Measurements from ENCODE around the gene COL4A3. TPM values are rescaled to one million over a fixed set of nuclear protein-coding genes. Genes with fewer than 3 reads are reported as not detected.
"Not testable (repeated sequence)": the region's sequence is repeated elsewhere in the genome, so short reads cannot be mapped to it uniquely, and the experiment has no call there.

COL4A3 gene
- total RNA-seq, 1 donor from 2014 or later, result not detected

- no peak for DNase-seq (ENCODE audit: low read depth in 2 of 2)
These were observed 42.0 kb downstream of the COL4A3 start for GRCh38 chr2:227206406-227206805.

GRCh38 chr2:227207573-227207972 is 43.1 kb downstream of the COL4A3 start:
- DNase-seq (ENCODE audit: low read depth in 2 of 2), result no peak

- no peak for DNase-seq (ENCODE audit: low read depth in 2 of 2)
These were observed 50.2 kb downstream of the COL4A3 start for GRCh38 chr2:227214622-227215041.

GRCh38 chr2:227219312-227220105 is 55.1 kb downstream of the COL4A3 start:
- DNase-seq (ENCODE audit: low read depth in 2 of 2), result no peak

- no peak for DNase-seq (ENCODE audit: low read depth in 2 of 2)
These were observed 56.7 kb downstream of the COL4A3 start for GRCh38 chr2:227221120-227221519.

- no peak for DNase-seq (ENCODE audit: low read depth in 2 of 2)
These were observed 57.9 kb downstream of the COL4A3 start for GRCh38 chr2:227222292-227222691.

GRCh38 chr2:227225641-227226040 is 61.2 kb downstream of the COL4A3 start:
- not testable (repeated sequence) for DNase-seq (ENCODE audit: low read depth in 2 of 2)

GRCh38 chr2:227228061-227228667 is 63.7 kb downstream of the COL4A3 start:
- DNase-seq (ENCODE audit: low read depth in 2 of 2), result no peak

GRCh38 chr2:227230151-227230550 is 65.7 kb downstream of the COL4A3 start:
- DNase-seq (ENCODE audit: low read depth in 2 of 2), result no peak

- DNase-seq (ENCODE audit: low read depth in 2 of 2), result no peak
These were observed 70.0 kb downstream of the COL4A3 start for GRCh38 chr2:227234429-227234828.

- no peak for DNase-seq (ENCODE audit: low read depth in 2 of 2)
These were observed 73.4 kb downstream of the COL4A3 start for GRCh38 chr2:227237786-227238185.

- peak; percentile 36 to 60 for DNase-seq (ENCODE audit: low read depth in 2 of 2)
These were observed 74.1 kb downstream of the COL4A3 start for GRCh38 chr2:227238238-227239237.

- DNase-seq (ENCODE audit: low read depth in 2 of 2), result no peak
These were observed 76.6 kb downstream of the COL4A3 start for GRCh38 chr2:227241005-227241404.

- no peak for DNase-seq (ENCODE audit: low read depth in 2 of 2)
These were observed 84.5 kb downstream of the COL4A3 start for GRCh38 chr2:227248876-227249275.

GRCh38 chr2:227252831-227253230 is 88.4 kb downstream of the COL4A3 start:
- no peak for DNase-seq (ENCODE audit: low read depth in 2 of 2)

- DNase-seq (ENCODE audit: low read depth in 2 of 2), result no peak
These were observed 92.2 kb downstream of the COL4A3 start for GRCh38 chr2:227256605-227257004.

GRCh38 chr2:227257820-227258219 is 93.4 kb downstream of the COL4A3 start:
- no peak for DNase-seq (ENCODE audit: low read depth in 2 of 2)

- no peak for DNase-seq (ENCODE audit: low read depth in 2 of 2)
These were observed 95.6 kb downstream of the COL4A3 start for GRCh38 chr2:227260041-227260440.

GRCh38 chr2:227267410-227268115 is 103.1 kb downstream of the COL4A3 start:
- DNase-seq (ENCODE audit: low read depth in 2 of 2), result no peak

GRCh38 chr2:227280895-227281294 is 116.5 kb downstream of the COL4A3 start:
- peak in 1 of 2 donors; percentile 1 for DNase-seq (ENCODE audit: low read depth in 2 of 2)

GRCh38 chr2:227285741-227286236 is 121.4 kb downstream of the COL4A3 start:
- no peak for DNase-seq (ENCODE audit: low read depth in 2 of 2)
